A549 (cell line): ENCODE data around the gene IRS4. TPM values are rescaled to one million over a fixed set of nuclear protein-coding genes. Genes with fewer than 3 reads are reported as not detected.

ENCODE experiments used
- ATAC-seq, 2 experiments: fragments of 200-7000 bp in 1 of 2; fragments of >200 bp in 1 of 2; cut with Nextera tagmentation in 1 of 2; cut with Tn5 transposase in 1 of 2; 3 replicates each; pipeline versions ENCODE4 v1.8.0 to v1.9.1; 2018 to 2020; ENCODE audit warnings: mild to moderate bottlenecking in 1 of 2, moderate library complexity in 1 of 2
- CTCF ChIA-PET: fragments of 300-600 bp; sonication (Branson Sonifier 250); formaldehyde crosslinking; extraction: SDS; loops from one replicate; lab custom pipeline; 2021; ENCODE audit warnings: antibody characterized with exemption, inconsistent platforms; lab: Yijun Ruan, JAX
- POLR2A ChIA-PET: fragments of 350-600 bp; formaldehyde crosslinking; extraction: SDS; loops from one replicate; lab custom pipeline; 2021; ENCODE audit warnings: antibody characterized with exemption, inconsistent platforms; lab: Yijun Ruan, JAX
- DNase-seq, 2 experiments: peaks; one replicate each; pipeline versions ENCODE4 v3.0.0 to v3.0.0-alpha.2; 2011 to 2016; ENCODE audit warnings: low read depth in 1 of 2, low spot score in 1 of 2
- FAIRE-seq: peaks from 2 replicates; lab custom pipeline; 2011; peaks lifted over from hg19 to GRCh38; lab: Jason Lieb, UNC
- H3K27ac ChIP-seq, 2 experiments: fragments of >200 bp; sonication (Bioruptor Twin); formaldehyde crosslinking; 3 replicates each; pipeline ENCODE4 v1.5.1; 2016 to 2017
- H3K4me1 ChIP-seq: fragments of >200 bp; sonication (Bioruptor Twin); formaldehyde crosslinking; 3 replicates; pipeline ENCODE4 v1.6.1; 2016
- H3K4me2 ChIP-seq: fragments of >200 bp; sonication (Bioruptor Twin); formaldehyde crosslinking; 3 replicates; pipeline ENCODE4 v1.6.1; 2016
- H3K4me3 ChIP-seq: fragments of >200 bp; sonication (Bioruptor Twin); formaldehyde crosslinking; 3 replicates; pipeline ENCODE4 v1.5.1; 2016
- H3K9me3 ChIP-seq: fragments of >200 bp; sonication (Bioruptor Twin); formaldehyde crosslinking; 3 replicates; pipeline ENCODE4 v1.6.1; 2016
- ATOH8 ChIP-seq: fragments of 250-450 bp; sonication (Bioruptor Pico); IDR thresholded peaks from 2 replicates; pipeline ENCODE4 v1.5.0; 2020; ENCODE audit warnings: low read depth, mild to moderate bottlenecking, moderate library complexity
- BHLHE40 ChIP-seq: IDR thresholded peaks from 2 replicates; pipeline ENCODE4 v1.6.1; 2012; ENCODE audit warnings: low read depth, low read length, inconsistent platforms
- CHD2 ChIP-seq: fragments of 150-350 bp; IDR thresholded peaks from 2 replicates; pipeline ENCODE4 v1.6.1; 2014; ENCODE audit warnings: low read length; ENCODE audit not compliant: partially characterized antibody
- CHD4 ChIP-seq: fragments of 200-600 bp; sonication (generic); IDR thresholded peaks from 2 replicates; pipeline ENCODE4 v1.6.1; 2016; ENCODE audit warnings: antibody characterized with exemption, mild to moderate bottlenecking, borderline replicate concordance
- E2F6 ChIP-seq: IDR thresholded peaks from 2 replicates; pipeline ENCODE4 v1.6.1; 2012; ENCODE audit warnings: low read depth, borderline replicate concordance
- EHMT2 ChIP-seq: fragments of 200-600 bp; sonication (generic); IDR thresholded peaks from 2 replicates; pipeline ENCODE4 v1.6.1; 2016; ENCODE audit warnings: antibody characterized with exemption, low read depth, mild to moderate bottlenecking, moderate library complexity
- EP300 ChIP-seq, 2 experiments: fragments of >200 bp; sonication (Bioruptor Twin); formaldehyde crosslinking; IDR thresholded peaks; 2 replicates in 1 of 2; 3 replicates in 1 of 2; pipeline ENCODE4 v1.6.1; 2016 to 2017
- FOSL2 ChIP-seq, 2 experiments: fragments of 450-650 bp in 1 of 2; fragments of >200 bp in 1 of 2; sonication (Bioruptor Twin) in 1 of 2; formaldehyde crosslinking; IDR thresholded peaks; 2 replicates each; pipeline versions ENCODE4 v1.5.0 to v1.6.1; 2016 to 2020; ENCODE audit warnings: mild to moderate bottlenecking in 1 of 2, moderate library complexity in 1 of 2
- FOXS1 ChIP-seq: fragments of 250-450 bp; sonication (Bioruptor Pico); IDR thresholded peaks from 2 replicates; pipeline ENCODE4 v1.5.0; 2020; ENCODE audit warnings: mild to moderate bottlenecking, moderate library complexity
- HDAC2 ChIP-seq: fragments of 200-600 bp; sonication (generic); IDR thresholded peaks from 2 replicates; pipeline ENCODE4 v1.6.1; 2016
- HMGXB4 ChIP-seq: fragments of 250-450 bp; sonication (Bioruptor Pico); IDR thresholded peaks from 2 replicates; pipeline ENCODE4 v1.5.0; 2021; ENCODE audit warnings: mild to moderate bottlenecking, moderate library complexity, borderline replicate concordance
- HOXA7 ChIP-seq: fragments of 250-450 bp; sonication (Bioruptor Pico); IDR thresholded peaks from 2 replicates; pipeline ENCODE4 v1.5.0; 2020; ENCODE audit warnings: mild to moderate bottlenecking, moderate library complexity
- KDM1A ChIP-seq: fragments of 200-600 bp; sonication (generic); IDR thresholded peaks from 2 replicates; pipeline ENCODE4 v1.6.1; 2016; ENCODE audit warnings: low read depth, mild to moderate bottlenecking
- KDM5A ChIP-seq: fragments of 200-600 bp; sonication (generic); IDR thresholded peaks from 2 replicates; pipeline ENCODE4 v1.6.1; 2016; ENCODE audit warnings: antibody characterized with exemption, mild to moderate bottlenecking
- MAZ ChIP-seq: fragments of 150-350 bp; IDR thresholded peaks from 2 replicates; pipeline ENCODE4 v1.6.1; 2014; ENCODE audit warnings: antibody characterized with exemption, low read depth, low read length, borderline replicate concordance
- POLR2A ChIP-seq: IDR thresholded peaks from 2 replicates; pipeline ENCODE4 v1.6.1; 2012; ENCODE audit warnings: mild to moderate bottlenecking, low read length
- POLR2AphosphoS2 ChIP-seq: conservative IDR thresholded peaks from 2 replicates; pipeline ENCODE4 v1.6.1; 2012; ENCODE audit warnings: low read length, improper control_type of control experiment, inconsistent platforms
- RARB ChIP-seq: fragments of 250-450 bp; sonication (Bioruptor Pico); IDR thresholded peaks from 2 replicates; pipeline ENCODE4 v1.8.0; 2021; ENCODE audit warnings: mild to moderate bottlenecking, moderate library complexity
- RCOR1 ChIP-seq: fragments of 150-350 bp; IDR thresholded peaks from 2 replicates; pipeline ENCODE4 v1.6.1; 2014; ENCODE audit warnings: antibody characterized with exemption, low read length, low read depth
- RNF2 ChIP-seq: fragments of 200-600 bp; sonication (generic); IDR thresholded peaks from 2 replicates; pipeline ENCODE4 v1.6.1; 2016; ENCODE audit warnings: low read depth, mild to moderate bottlenecking, antibody characterized with exemption, moderate library complexity, borderline replicate concordance
- TFCP2L1 ChIP-seq: fragments of 250-450 bp; sonication (Bioruptor Pico); IDR thresholded peaks from 2 replicates; pipeline ENCODE4 v1.5.0; 2021; ENCODE audit warnings: mild to moderate bottlenecking
- TP53 ChIP-seq: fragments of 250-450 bp; sonication (Bioruptor Pico); IDR thresholded peaks from 2 replicates; pipeline ENCODE4 v1.5.0; 2021; ENCODE audit warnings: mild to moderate bottlenecking, moderate library complexity
- ZC3H11A ChIP-seq: fragments of 450-650 bp; IDR thresholded peaks from 2 replicates; pipeline ENCODE4 v1.6.1; 2014; ENCODE audit warnings: antibody characterized with exemption, mild to moderate bottlenecking
- ZFP36 ChIP-seq: fragments of 450-650 bp; IDR thresholded peaks from 2 replicates; pipeline ENCODE4 v1.6.1; 2014; ENCODE audit warnings: borderline replicate concordance; ENCODE audit not compliant: partially characterized antibody
- WGBS: methylation state at CpG from one replicate; pipeline ENCODE4 v1.1.6; 2017; ENCODE audit errors: missing lambda C conversion rate; 5-methylcytosine and 5-hydroxymethylcytosine counted together
- polyA plus RNA-seq, 4 experiments: library from polyadenylated mRNA; depleted of rRNA in 3 of 4; stranded (reverse); fragments of >200 nt; fragmentation: RNase III in 1 of 4; extraction: RNeasy Plus Mini Kit Qiagen cat#74134 plus additional on column Dnase treatment in 1 of 4; gene quantifications; 2 replicates in 3 of 4; 3 replicates in 1 of 4; pipeline ENCODE4 v1.2.3, GENCODE V29; 2011 to 2017

The IRS4 gene
- polyA plus RNA-seq, 2 of the 4 experiments (the other 2 are of a cell fraction), result not detected

- Histone ChIP-seq H3K9me3 (no peaks in the 10 kb centered on the region; the same call in 2 of the 3 replicates), H3K4me2 (peak overlapping the region; percentile 57)
- CTCF ChIA-PET, result no interaction called here
- no peak for FAIRE-seq
- POLR2A ChIA-PET, result no interaction called here
- 8% methylated on average over 32 of the region's 39 CpGs for WGBS
- no peak; a peak in 1 of 6 replicates for ATAC-seq
- TF ChIP-seq BHLHE40, result no peak
- no peak for TF ChIP-seq KDM5A
- TF ChIP-seq, all 56 proteins: peak for 0
- no peak for DNase-seq
- H3K27ac ChIP-seq, result no peak overlapping the region
- H3K4me1 ChIP-seq, result peaks cover 6% of the 10 kb centered on the region; the same call in 1 of the 3 replicates
- 0 out of 3 replicates have a peak overlapping the region, but pooled peaks have one; percentile 6 for H3K4me3 ChIP-seq
Observed at GRCh38 chrX:108732630-108733321, 3.6 kb downstream of the IRS4 start.

- Histone ChIP-seq H3K9me3 (no peaks in the 10 kb centered on the region; the same call in 2 of the 3 replicates), H3K27ac (no peak overlapping the region), H3K4me2 (no peak overlapping the region), H3K4me1 (peaks cover 3% of the 10 kb centered on the region; the same call in 1 of the 3 replicates), H3K4me3 (no peak overlapping the region)
- WGBS, result 0% methylated on average over 2 of the region's 2 CpGs
- DNase-seq (no peak), ATAC-seq (no peak), FAIRE-seq (no peak)
- CTCF ChIA-PET, result no interaction called here
- no peak for TF ChIP-seq EP300 (IDR thresholded peaks at IDR 0.05)
- no peak for TF ChIP-seq MAZ
- TF ChIP-seq TFCP2L1 (CRISPR knock-in tag), result no peak
- TF ChIP-seq FOXS1 (CRISPR knock-in tag), result no peak
- no peak for TF ChIP-seq EHMT2
- POLR2A ChIA-PET, result no interaction called here
Observed at GRCh38 chrX:108731153-108731552, 5.2 kb downstream of the IRS4 start.

GRCh38 chrX:108726748-108727147, 9.6 kb downstream of the IRS4 start:
- Histone ChIP-seq H3K4me1 (no peaks in the 10 kb centered on the region), H3K4me2 (no peak overlapping the region), H3K27ac (no peak overlapping the region), H3K4me3 (no peak overlapping the region), H3K9me3 (no peaks in the 10 kb centered on the region)
- 7% methylated on average over 3 of the region's 3 CpGs for WGBS
- no peak for FAIRE-seq
- ChIA-PET POLR2A (no interaction called here), CTCF (interaction anchor here (1.0 to 1.6 kb wide), 2 partner anchors 9 to 39 kb away, joined by 3 to 5 read pairs; partner anchors contain the start of gene IRS4)
- no peak for TF ChIP-seq POLR2AphosphoS2
- TF ChIP-seq RNF2, result no peak
- no peak for TF ChIP-seq RARB (CRISPR knock-in tag)
- no peak for TF ChIP-seq KDM1A
- no peak for TF ChIP-seq HOXA7
- TF ChIP-seq ZC3H11A, result no peak
- no peak for TF ChIP-seq RCOR1
- TF ChIP-seq CHD4, result no peak
- TF ChIP-seq ATOH8 (CRISPR knock-in tag), result no peak
- TF ChIP-seq POLR2A, result no peak
- no peak for TF ChIP-seq TP53 (CRISPR knock-in tag)
- no peak for TF ChIP-seq ZFP36
- no peak for TF ChIP-seq CHD2
- TF ChIP-seq E2F6, result no peak
- TF ChIP-seq EP300 (IDR thresholded peaks at IDR 0.05), result no peak
- TF ChIP-seq FOSL2 (IDR thresholded peaks at IDR 0.05), result no peak
- TF ChIP-seq FOSL2 (CRISPR knock-in tag; IDR thresholded peaks at IDR 0.05), result no peak
- TF ChIP-seq HMGXB4, result no peak
- TF ChIP-seq HDAC2, result no peak
- no peak for ATAC-seq
- no peak for DNase-seq
